22Rv1 (cell line): ENCODE data around the gene MTX2.

Experiments used
- CTCF ChIP-seq: fragments of 450-650 bp; IDR thresholded peaks from 2 replicates; pipeline ENCODE4 v1.5.1; 2017; ENCODE audit warnings: mild to moderate bottlenecking
- ZFX ChIP-seq: fragments of 450-650 bp; IDR thresholded peaks from 2 replicates; pipeline ENCODE4 v1.6.1; 2017; ENCODE audit warnings: antibody characterized with exemption, borderline replicate concordance

GRCh38 chr2:176240301-176240700 lies 28.9 kb upstream of the MTX2 start:
- TF ChIP-seq CTCF (no peak), ZFX (no peak)
